GM04503 (cell line): Measurements from ENCODE around the gene TNF.

Experiments
- DNase-seq: peaks from one replicate; pipeline ENCODE4 v3.0.0-alpha.2; 2012; ENCODE audit warnings: low read depth

TNF gene

GRCh38 chr6:31573239-31574105, 1.9 kb upstream of the TNF start:
- DNase-seq, result no peak

- no peak for DNase-seq
Measured at GRCh38 chr6:31574106-31575061, 981 bp upstream of the TNF start.

GRCh38 chr6:31575952-31576685, 754 bp downstream of the TNF start:
- DNase-seq, result no peak

- DNase-seq, result no peak
Measured at GRCh38 chr6:31576897-31577578, 1.7 kb downstream of the TNF start.

GRCh38 chr6:31577579-31577966, 2.2 kb downstream of the TNF start:
- no peak for DNase-seq

- DNase-seq, result no peak
Measured at GRCh38 chr6:31578184-31579118, 3.1 kb downstream of the TNF start.

GRCh38 chr6:31579119-31579505, 3.7 kb downstream of the TNF start:
- no peak for DNase-seq

GRCh38 chr6:31579546-31580437, 4.4 kb downstream of the TNF start:
- DNase-seq, result no peak

- no peak for DNase-seq
Measured at GRCh38 chr6:31580438-31580740, 5.0 kb downstream of the TNF start.

- DNase-seq, result no peak
Measured at GRCh38 chr6:31580807-31581433, 5.6 kb downstream of the TNF start.

- DNase-seq, result no peak
Measured at GRCh38 chr6:31581434-31582229, 6.3 kb downstream of the TNF start.

GRCh38 chr6:31582230-31582643, 6.9 kb downstream of the TNF start, which contains the start of gene LTB:
TSS of gene LTB (minus strand) at chr6:31582424. CDS start at chr6:31582417, 7 bp downstream.
- DNase-seq, result no peak

- no peak for DNase-seq
Measured at GRCh38 chr6:31585491-31585890, 10.1 kb downstream of the TNF start.

GRCh38 chr6:31586008-31586407, 10.6 kb downstream of the TNF start, which contains the start of gene LST1:
TSS of gene LST1 (plus strand) at chr6:31586277. CDS start at chr6:31587300, 1,023 bp downstream.
- DNase-seq, result no peak

- DNase-seq, result no peak
Measured at GRCh38 chr6:31586599-31587281, 11.4 kb downstream of the TNF start.

- no peak for DNase-seq
Measured at GRCh38 chr6:31587791-31588777, 12.7 kb downstream of the TNF start.
